Activated naive CD4-positive, alpha-beta T cell treated with anti-CD3 and anti-CD28 coated beads, Interleukin-2, amount 50 U/mL, for 72 hours (primary cell): ENCODE results near the gene PRPF31. TPM values are rescaled to one million over a fixed set of nuclear protein-coding genes. Genes with fewer than 3 reads are reported as not detected.
"Not testable (repeated sequence)": the region's sequence is repeated elsewhere in the genome, so short reads cannot be mapped to it uniquely, and the experiment has no call there.

Source experiments
- ATAC-seq, 2 donors: fragments of 150-1000 bp; cut with Tn5 transposase; 2 replicates each; pipeline ENCODE4 v1.10.0; 2021; ENCODE audit warnings: mild to moderate bottlenecking in 2 of 2, moderate library complexity in 2 of 2
- DNase-seq, 2 donors: peaks; one replicate each; pipeline ENCODE4 v3.0.0; 2021 to 2022; ENCODE audit warnings: low spot score in 2 of 2
- H3K27ac Mint-ChIP-seq, 2 donors: one replicate each; pipeline ENCODE4 v1.8.0; 2022; ENCODE audit warnings: mild to moderate bottlenecking in 2 of 2, mixed read lengths in 2 of 2
- H3K36me3 Mint-ChIP-seq, 2 donors: one replicate each; pipeline ENCODE4 v1.8.0; 2022; ENCODE audit warnings: mixed read lengths in 2 of 2
- H3K9me3 Mint-ChIP-seq, 2 donors: one replicate each; pipeline ENCODE4 v1.8.0; 2022; ENCODE audit warnings: mixed read lengths in 2 of 2
- total RNA-seq, 2 donors: library from RNA; stranded (reverse); gene quantifications; one replicate each; pipeline ENCODE4 v1.2.3, GENCODE V29; 2022

PRPF31 gene
- total RNA-seq, 2 donors from 2014 or later = 47.9 to 92.9 TPM

- H3K9me3 Mint-ChIP-seq = no peaks in the 10 kb centered on the region
- DNase-seq (peak in 1 of 2 donors; percentile 65), ATAC-seq (no peak)
- H3K27ac Mint-ChIP-seq = no peak overlapping the region
- peaks cover 2 to 6% of the 10 kb centered on the region in 2 donors for H3K36me3 Mint-ChIP-seq
Measured at GRCh38 chr19:54164369-54165068, 49.0 kb downstream of the PRPF31 start.

- H3K36me3 Mint-ChIP-seq = peaks cover 0 to 6% of the 10 kb centered on the region in 2 donors
- ATAC-seq (no peak), DNase-seq (no peak)
- no peaks in the 10 kb centered on the region for H3K9me3 Mint-ChIP-seq
- no peak overlapping the region for H3K27ac Mint-ChIP-seq
Measured at GRCh38 chr19:54165222-54165621, 49.7 kb downstream of the PRPF31 start.

- no peaks in the 10 kb centered on the region for H3K9me3 Mint-ChIP-seq
- no peaks in the 10 kb centered on the region for H3K36me3 Mint-ChIP-seq
- DNase-seq (peak; percentile 84 to 97), ATAC-seq (peak; percentile 89 to 91)
- H3K27ac Mint-ChIP-seq = no peak overlapping the region
Measured at GRCh38 chr19:54168174-54168917, 52.8 kb downstream of the PRPF31 start.

GRCh38 chr19:54169149-54169740 lies 53.7 kb downstream of the PRPF31 start:
- DNase-seq = no peak
- Mint-ChIP-seq H3K36me3 (no peaks in the 10 kb centered on the region), H3K9me3 (no peaks in the 10 kb centered on the region), H3K27ac (no peak overlapping the region)
- no peak for ATAC-seq

- H3K27ac Mint-ChIP-seq, H3K36me3 Mint-ChIP-seq, H3K9me3 Mint-ChIP-seq, DNase-seq, ATAC-seq: not testable (repeated sequence)
Measured at GRCh38 chr19:54171736-54172431, 56.3 kb downstream of the PRPF31 start.

- ATAC-seq (peak in 1 of 2 donors; percentile 13), DNase-seq (no peak)
- H3K27ac Mint-ChIP-seq = peak within 1 kb of the TSS in 1 of 2 donors; percentile 39
- no peaks in the 10 kb centered on the region for H3K9me3 Mint-ChIP-seq
- no peaks in the 10 kb centered on the region for H3K36me3 Mint-ChIP-seq
Measured at GRCh38 chr19:54172471-54173358, 57.2 kb downstream of the PRPF31 start, which contains the start of gene TMC4. Gene TMC4, minus strand, starts transcription at chr19:54173160. Its CDS starts 43 bp downstream, at chr19:54173117.

GRCh38 chr19:54173359-54173699 lies 57.8 kb downstream of the PRPF31 start:
- no peaks in the 10 kb centered on the region for H3K9me3 Mint-ChIP-seq
- no peak for DNase-seq

GRCh38 chr19:54173951-54174834 lies 58.6 kb downstream of the PRPF31 start:
- peak in 1 of 2 donors; percentile 22 for ATAC-seq

More at GRCh38 chr19:54173359-54173699, 57.8 kb downstream of the PRPF31 start:
- peaks cover 3 to 4% of the 10 kb centered on the region in 2 donors for H3K36me3 Mint-ChIP-seq
- no peak overlapping the region for H3K27ac Mint-ChIP-seq
- ATAC-seq = peak in 1 of 2 donors; percentile 2

GRCh38 chr19:54178581-54179261 lies 63.2 kb downstream of the PRPF31 start:
- ATAC-seq (peak in 1 of 2 donors; percentile 94), DNase-seq (peak in 1 of 2 donors; percentile 49)
- H3K9me3 Mint-ChIP-seq = no peaks in the 10 kb centered on the region
- peaks cover 6 to 7% of the 10 kb centered on the region in 2 donors for H3K36me3 Mint-ChIP-seq
- H3K27ac Mint-ChIP-seq = no peak overlapping the region

More at GRCh38 chr19:54173951-54174834, 58.6 kb downstream of the PRPF31 start:
- Mint-ChIP-seq H3K9me3 (no peaks in the 10 kb centered on the region), H3K27ac (peak overlapping the region in 1 of 2 donors; percentile 58), H3K36me3 (peaks cover 6 to 7% of the 10 kb centered on the region in 2 donors)
- no peak for DNase-seq

- DNase-seq (no peak), ATAC-seq (no peak)
- Mint-ChIP-seq H3K27ac (no peak overlapping the region), H3K36me3 (peaks cover 6 to 7% of the 10 kb centered on the region in 2 donors), H3K9me3 (no peaks in the 10 kb centered on the region)
Measured at GRCh38 chr19:54179262-54179852, 63.8 kb downstream of the PRPF31 start.

GRCh38 chr19:54179921-54180461 lies 64.4 kb downstream of the PRPF31 start:
- Mint-ChIP-seq H3K9me3 (no peaks in the 10 kb centered on the region), H3K36me3 (peaks cover 6 to 7% of the 10 kb centered on the region in 2 donors), H3K27ac (peak overlapping the region in 1 of 2 donors; percentile 44)
- no peak for ATAC-seq
- no peak for DNase-seq

GRCh38 chr19:54180691-54181091 lies 65.1 kb downstream of the PRPF31 start:
- no peak for ATAC-seq
- Mint-ChIP-seq H3K9me3 (no peaks in the 10 kb centered on the region), H3K36me3 (peaks cover 6 to 7% of the 10 kb centered on the region in 2 donors), H3K27ac (no peak overlapping the region)
- DNase-seq = no peak
